ENCODE data around the gene IFITM2.

- TF ChIP-seq POLR2A (IDR thresholded peaks at IDR 0.05), result peak; percentile 52
- TF ChIP-seq, protein P1, sequence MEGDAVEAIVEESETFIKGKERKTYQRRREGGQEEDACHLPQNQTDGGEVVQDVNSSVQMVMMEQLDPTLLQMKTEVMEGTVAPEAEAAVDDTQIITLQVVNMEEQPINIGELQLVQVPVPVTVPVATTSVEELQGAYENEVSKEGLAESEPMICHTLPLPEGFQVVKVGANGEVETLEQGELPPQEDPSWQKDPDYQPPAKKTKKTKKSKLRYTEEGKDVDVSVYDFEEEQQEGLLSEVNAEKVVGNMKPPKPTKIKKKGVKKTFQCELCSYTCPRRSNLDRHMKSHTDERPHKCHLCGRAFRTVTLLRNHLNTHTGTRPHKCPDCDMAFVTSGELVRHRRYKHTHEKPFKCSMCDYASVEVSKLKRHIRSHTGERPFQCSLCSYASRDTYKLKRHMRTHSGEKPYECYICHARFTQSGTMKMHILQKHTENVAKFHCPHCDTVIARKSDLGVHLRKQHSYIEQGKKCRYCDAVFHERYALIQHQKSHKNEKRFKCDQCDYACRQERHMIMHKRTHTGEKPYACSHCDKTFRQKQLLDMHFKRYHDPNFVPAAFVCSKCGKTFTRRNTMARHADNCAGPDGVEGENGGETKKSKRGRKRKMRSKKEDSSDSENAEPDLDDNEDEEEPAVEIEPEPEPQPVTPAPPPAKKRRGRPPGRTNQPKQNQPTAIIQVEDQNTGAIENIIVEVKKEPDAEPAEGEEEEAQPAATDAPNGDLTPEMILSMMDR (IDR thresholded peaks at IDR 0.05), result no peak
Observed at GRCh38 chr11:288478-289397, 18.9 kb upstream of the IFITM2 start, which contains the start of gene PGGHG.

Data from right lobe of liver (tissue), 4 donors.